ENCODE results near the gene NEMP1.

GRCh38 chr12:57019983-57020719, 58.4 kb downstream of the NEMP1 start:
- TF ChIP-seq GATA2 (IDR thresholded peaks at IDR 0.05; ENCODE audit: low read depth, low read length) (no peak), GATA3 (IDR thresholded peaks at IDR 0.05; ENCODE audit: low read depth, low read length) (no peak)
